ENCODE results near the gene MSL3B.
"Not testable (repeated sequence)": the region's sequence is repeated elsewhere in the genome, so short reads cannot be mapped to it uniquely, and the experiment has no call there.

- TF ChIP-seq, protein P1, sequence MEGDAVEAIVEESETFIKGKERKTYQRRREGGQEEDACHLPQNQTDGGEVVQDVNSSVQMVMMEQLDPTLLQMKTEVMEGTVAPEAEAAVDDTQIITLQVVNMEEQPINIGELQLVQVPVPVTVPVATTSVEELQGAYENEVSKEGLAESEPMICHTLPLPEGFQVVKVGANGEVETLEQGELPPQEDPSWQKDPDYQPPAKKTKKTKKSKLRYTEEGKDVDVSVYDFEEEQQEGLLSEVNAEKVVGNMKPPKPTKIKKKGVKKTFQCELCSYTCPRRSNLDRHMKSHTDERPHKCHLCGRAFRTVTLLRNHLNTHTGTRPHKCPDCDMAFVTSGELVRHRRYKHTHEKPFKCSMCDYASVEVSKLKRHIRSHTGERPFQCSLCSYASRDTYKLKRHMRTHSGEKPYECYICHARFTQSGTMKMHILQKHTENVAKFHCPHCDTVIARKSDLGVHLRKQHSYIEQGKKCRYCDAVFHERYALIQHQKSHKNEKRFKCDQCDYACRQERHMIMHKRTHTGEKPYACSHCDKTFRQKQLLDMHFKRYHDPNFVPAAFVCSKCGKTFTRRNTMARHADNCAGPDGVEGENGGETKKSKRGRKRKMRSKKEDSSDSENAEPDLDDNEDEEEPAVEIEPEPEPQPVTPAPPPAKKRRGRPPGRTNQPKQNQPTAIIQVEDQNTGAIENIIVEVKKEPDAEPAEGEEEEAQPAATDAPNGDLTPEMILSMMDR (IDR thresholded peaks at IDR 0.05; ENCODE audit: insufficient read depth, low read depth, low read length): not testable (repeated sequence)
- TF ChIP-seq EZH2 (IDR thresholded peaks at IDR 0.05; ENCODE audit: insufficient read depth, low read length): not testable (repeated sequence)
Observed at GRCh38 chr2:233872125-233872524, 3.9 kb upstream of the MSL3B start.
